ENCODE data around the gene ACAD8.
"Not testable (repeated sequence)": the region's sequence is repeated elsewhere in the genome, so short reads cannot be mapped to it uniquely, and the experiment has no call there.

Gene ACAD8

DNA sequence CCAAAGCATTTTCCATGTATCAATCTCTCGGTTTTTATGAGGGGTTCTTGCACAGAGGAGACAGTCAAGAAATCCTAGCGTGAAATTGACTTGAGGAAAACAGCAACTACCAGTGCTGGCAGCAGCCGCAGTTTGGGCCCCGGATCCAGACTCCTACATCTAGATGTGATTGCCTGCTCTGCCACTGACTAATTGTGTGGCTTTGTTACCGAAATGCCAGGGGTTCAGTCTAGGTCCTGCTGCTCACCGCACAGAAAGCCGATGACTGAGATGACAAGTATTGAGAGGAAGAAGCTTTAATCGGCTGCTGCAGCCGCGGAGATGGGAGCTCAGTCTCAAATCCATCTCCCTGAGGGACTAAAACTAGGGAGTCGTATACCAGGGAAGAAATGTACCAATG, 14.6 kb downstream of the ACAD8 start:
- FAIRE-seq = no peak

DNA sequence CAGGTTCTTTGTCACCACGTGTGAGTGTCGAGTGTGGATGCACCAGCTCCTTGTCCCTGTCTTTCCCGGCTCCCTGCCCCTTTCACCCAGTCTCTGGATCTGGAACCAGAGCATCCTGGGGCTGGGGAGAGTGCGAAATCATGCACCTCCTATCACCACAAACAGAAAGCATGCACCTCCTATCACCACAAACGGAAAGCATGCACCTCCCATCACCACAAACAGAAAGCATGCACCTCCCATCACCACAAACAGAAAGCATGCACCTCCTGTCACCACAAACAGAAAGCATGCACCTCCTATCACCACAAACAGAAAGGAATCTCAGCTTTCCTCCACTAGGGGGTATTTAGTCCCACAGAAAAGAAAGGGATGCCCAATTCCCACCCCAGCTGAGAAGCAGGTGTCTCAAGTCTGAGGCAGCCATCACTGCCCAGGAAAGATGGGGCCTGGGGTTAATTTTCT, 16.9 kb downstream of the ACAD8 start:
- no peak for FAIRE-seq

DNA sequence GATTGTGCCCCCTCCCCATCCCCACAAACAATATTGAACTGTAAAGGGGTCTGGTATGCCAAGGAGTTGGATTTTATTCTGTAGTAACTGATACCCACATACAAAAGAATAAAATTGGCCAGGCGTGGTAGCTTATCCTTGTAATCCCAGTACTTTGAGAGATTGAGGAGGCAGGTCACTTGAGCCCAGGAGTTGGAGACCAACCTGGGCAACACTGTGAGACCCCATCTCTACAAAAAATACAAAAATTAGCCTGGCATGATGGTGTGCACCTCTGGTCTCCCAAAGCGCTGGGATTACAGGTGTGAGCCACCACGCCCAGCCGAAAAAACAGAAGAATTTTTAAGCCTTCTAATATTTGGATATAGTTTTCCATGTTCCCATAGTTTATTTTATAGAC, 18.6 kb downstream of the ACAD8 start:
- FAIRE-seq = no peak

DNA sequence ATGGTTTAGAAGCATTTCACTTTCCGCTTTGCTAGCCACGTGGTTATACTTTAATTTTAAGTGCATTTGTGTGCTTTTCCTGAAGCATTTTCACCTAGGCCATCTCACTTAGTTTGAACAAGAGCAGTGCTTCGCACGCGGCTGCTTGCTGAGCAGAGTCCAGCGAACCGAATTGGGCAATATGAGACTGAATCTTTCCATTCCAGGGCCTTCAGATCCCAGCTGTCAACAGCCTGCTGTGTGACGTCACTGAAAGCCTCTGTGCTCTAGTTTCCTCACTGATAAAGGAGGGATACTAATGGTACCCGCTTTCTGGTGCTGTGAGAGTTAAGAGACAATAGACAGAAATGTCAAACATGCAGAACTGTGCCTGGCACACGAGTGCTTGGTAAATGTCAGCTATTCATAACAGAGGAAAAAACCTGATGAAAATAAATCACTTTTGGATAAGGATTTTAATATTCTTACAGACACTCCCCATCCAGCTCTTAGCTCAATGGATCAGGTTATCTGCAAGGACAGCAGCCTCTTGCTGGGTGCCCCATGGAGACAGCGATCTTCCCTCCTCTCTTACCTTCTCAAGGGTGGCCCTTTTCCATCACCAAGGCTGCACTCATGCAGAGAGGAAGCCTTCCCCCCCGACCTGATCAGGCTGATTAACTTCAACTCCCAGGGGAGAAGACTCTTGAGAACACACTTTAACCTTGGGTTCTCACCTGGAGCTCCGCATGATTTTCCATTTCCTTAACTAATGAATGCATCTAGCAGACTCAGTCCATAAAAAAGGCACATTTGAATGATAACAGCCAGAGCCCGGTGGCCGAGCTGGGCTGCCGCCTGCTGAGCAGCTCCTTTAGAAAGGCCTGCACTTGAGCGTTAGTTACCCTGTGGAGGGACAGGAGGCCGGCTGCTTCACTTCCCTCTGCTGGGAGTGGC, 19.3 kb downstream of the ACAD8 start:
- no peak for FAIRE-seq

DNA sequence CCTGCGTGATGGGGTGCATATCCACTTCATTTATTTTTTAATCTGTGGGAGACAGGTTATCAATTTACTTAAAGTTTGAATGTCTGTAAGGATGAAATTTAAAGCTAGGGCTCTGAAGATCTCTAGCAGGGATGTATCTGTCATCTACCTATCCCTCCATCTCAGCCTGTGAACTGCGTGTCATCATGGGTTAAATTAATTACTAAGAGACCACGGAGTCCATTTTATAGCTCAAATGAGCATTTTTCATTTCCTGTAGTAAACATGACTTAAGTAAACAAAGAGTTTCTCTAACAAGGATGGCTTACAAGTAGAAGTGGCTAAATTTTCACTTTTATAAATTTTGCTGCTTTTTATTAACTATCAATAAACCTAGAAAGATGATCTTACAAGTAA, 19.9 kb downstream of the ACAD8 start:
- no peak for FAIRE-seq

DNA sequence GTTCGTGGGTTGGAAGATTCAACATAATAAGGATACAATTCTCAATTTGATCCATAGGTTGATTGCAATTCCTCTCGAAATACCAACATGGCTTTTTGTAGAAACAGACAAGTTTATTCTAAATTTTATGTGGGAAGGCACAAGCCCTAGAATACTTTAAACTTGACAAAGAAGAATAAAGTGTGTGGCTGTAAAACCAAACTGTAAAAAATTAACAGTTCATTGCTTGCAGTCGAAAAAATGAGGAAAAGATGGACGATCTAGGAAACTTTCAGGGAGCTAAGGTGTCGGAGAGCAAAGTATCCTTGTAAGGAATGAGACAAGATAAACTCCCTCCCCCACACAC, 21.8 kb downstream of the ACAD8 start:
- FAIRE-seq = no peak

DNA sequence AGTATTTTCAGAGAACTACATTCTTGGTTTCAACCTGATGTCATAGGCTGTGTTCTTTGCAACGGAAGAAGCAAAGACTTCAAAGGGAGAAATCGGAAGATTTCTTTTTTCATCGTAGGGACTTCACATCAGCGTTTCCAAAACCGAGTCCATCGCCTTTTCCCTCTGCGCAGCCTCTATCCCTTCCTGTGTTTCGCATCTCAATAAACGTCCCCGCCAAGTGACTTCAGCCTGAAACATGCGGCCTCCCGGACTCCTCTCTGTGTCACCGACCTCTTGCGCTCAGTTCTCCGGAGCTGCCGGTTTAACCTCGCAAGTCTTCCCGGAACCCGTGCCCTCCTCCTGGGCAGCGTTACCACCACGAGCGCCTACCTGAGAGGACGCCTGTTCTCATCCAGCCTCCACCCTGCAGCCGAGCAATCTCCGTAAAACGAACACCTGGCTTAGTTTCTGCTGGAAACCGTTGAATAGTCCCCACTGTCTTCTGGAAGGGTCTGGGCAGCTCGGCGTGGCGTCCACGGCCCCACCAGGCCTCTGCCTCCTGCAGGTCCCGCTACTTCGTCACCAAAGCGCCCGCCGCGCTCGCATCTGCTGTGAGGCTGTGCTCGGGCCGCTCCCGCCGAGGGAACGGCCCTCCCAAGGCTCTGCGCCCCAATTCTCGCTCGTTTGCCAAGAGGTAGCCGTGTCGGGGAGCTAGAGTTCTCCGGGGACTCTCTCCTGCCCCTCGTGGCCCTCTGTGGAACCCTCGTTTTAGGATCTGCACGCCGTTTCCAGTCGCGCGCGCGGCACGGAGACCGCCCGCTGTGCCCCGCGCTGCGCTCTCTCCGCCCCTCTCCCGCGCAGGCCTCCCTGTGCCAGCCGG, 22.4 kb downstream of the ACAD8 start, which contains the start of gene GLB1L3:
TSS of gene GLB1L3 (plus strand) at position 846 of the 862 bp plus-strand sequence. CDS start 362 bp downstream, outside the sequence.
- FAIRE-seq = no peak

DNA sequence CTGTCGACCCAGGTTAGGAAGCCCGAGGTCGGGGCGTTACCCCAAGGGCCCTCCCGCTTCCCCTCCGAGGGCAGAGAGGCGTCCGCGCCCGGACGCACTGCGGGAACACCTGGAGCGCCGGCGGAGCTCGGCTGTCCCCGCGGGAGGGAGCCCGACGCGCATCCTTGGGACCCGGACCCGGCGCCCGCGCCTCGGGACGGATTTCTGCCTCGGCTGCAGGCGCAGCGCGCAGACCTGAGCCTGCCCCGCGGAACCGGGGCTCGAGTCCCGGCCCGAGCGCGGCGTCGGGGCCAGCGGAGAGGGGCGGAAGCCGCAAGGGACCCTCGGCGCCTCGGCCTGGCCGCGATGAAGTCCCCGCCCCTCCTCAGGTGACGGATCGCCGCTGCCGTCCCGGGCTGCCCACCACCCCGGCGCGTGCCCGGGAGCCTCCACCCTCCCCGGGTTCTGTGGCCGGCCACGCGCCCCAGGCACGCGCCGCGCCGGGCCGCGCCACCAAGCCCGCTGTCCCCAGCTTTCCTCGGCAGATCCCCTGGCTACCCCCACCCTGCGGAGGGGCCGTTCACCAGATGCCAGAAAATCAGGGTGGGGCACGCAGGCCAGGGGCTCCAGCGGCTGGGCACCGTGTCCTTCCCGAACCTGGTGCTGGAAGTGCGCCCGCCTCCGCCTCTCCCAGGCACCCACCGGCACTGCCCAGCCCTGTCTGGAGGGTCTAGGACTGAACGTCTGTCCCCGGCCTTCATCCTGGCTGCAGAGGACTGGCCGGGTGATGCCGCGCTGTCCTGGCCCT, 23.2 kb downstream of the ACAD8 start:
- no peak for FAIRE-seq

DNA sequence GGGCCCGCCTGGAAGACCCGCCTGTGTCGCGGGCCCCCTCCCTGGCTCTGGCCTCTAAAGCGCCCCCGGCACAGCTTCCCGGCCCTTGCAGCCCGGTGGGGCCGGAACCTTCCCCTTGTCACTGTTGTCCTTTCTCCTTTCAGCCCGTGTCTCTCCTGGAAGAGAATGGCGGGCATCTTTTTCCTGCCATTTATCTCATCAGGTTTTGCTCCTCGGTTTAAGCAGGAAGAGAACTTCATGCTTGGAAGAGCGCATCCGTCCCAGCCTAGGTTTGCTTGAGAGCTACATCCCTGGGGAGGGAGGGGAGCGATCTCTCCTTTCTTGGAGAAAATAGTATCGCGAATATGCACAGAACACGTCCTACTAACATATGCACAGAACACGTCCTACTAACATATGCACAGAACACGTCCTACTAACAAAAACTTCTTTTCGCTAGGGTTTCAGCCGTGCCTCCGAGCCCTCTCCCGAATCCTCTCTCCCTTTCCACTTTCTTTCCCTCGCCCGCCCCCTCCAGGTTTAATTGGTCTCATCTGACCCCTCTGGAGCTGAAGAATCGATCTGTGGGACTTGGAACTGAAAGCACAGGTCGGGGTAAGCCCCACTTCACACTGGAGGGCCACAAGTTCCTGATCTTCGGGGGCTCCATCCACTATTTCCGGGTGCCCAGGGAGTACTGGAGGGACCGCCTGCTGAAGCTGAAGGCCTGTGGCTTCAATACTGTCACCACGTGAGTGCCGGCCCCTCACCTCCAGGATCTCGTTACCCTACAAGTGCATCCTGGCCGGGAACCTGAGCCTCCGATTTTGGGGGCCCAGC, 24.0 kb downstream of the ACAD8 start:
- no peak for FAIRE-seq

DNA sequence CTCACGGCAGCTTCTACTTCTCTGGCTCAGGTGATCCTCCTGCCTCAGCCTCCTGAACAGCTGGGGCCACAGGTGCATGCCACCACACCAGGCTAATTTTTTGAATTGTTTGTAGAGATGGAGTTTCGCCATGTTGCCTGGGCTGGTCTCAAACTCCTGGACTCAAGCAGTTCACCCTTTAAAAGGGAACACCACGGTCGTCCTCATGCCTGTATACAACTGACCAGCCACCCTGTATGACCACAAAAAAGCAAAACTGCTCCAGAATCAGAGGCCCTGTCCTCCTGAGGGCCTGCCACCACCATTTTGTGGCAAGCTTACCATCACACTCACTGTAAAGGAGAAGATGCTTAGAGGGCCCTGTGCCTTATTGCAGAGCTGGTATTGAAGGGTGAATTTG, 25.0 kb downstream of the ACAD8 start:
- no peak for FAIRE-seq

DNA sequence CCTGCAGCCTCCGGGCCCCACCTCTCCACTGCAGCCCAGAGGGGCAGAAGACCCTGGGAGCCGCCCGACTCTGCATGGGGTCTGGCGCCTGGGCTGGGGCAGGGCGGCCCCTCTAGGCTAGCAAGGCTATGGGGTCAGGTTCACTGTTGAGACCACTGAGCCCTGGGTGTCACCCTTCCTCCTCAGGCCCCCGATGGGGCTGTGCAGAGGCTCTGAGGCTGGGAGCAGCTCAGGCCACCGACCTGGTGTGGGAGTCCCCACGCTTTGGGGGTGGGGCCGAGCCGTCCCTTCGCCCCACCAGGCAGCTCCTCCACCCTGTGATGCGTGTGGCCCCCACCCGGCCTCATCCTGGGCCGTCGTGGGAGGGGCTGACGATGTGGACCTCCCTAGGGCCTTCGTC, 28.3 kb downstream of the ACAD8 start:
- not testable (repeated sequence) for FAIRE-seq

DNA sequence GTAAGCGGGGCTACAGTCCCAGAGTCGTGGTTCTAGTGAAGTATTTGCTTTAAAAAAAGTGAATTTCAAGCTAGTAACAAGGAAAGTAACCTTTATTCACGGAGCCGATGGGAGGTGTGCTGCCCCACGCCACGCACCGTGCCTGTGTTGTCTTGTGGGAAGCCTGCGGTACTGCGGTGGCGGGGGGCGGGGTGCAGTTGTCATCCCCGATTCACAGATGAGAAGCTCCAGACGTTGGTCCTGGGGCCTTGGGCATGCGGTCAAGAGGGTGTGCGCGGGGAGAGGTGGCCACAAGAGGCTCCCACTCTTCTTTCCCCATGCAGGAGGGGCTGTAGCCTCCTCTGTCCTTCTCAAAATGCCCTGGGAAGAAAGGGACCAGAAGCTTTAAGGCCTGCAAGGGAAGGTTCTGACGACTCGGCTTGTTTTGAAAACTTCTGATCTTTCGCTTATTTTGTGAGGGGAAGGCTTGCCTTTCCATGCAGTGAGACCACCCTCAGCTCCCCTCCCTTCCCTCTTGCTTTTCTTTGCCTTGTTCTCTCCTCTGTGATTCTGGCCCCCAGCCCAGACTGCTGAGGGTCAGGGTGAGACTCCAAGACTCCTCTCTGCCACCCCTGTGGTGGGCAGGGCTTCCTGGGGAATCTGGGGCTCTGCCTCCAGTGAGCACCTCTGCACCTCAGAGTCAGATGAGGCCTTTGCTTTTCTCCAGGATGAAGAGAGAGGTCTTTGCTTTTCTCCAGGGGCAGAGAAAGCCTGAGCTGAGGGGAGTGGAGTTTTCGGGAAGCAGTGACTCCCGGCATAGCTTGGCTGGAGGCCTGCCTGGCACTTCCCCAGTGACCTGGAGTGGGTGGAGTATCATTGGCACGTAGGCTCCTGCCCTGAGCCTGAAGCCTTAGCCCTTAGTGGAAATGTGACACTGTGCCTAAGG, 29.0 kb downstream of the ACAD8 start:
- FAIRE-seq = no peak

DNA sequence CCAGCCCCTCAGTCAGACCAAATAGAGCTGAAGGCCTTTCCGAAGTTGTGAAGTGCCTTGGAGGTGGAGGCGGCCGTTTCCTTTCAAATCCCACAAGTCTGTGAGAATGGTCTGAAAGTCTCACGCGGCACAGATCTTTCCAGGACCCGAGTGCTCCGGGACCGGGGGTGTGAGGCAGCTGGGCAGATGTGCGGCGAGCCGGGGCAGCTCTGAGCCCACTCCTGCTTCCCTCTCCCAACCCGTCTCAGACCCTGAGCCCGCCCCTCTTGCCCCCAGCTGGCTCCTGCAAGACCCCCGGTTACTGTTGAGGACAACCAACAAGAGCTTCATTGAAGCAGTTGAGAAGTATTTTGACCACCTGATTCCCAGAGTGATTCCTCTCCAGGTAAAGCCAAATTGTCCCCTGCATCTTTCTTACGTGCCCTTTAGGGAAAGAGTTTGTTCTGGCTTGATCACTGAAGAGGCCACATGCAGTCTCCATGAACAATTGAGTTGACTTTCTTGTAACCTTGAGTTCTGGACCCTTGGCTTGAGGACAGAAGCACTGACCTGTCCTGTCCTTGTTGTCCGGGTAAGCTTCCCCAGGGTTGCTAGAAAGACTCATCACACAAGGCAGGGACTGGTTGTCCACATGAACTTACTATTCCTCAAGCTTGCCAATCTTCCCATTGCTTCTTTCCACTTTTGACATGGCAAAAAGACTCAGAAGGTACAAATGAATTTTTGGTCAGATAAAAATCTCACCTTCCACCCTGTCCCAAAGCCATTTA, 30.3 kb downstream of the ACAD8 start:
- FAIRE-seq = no peak

DNA sequence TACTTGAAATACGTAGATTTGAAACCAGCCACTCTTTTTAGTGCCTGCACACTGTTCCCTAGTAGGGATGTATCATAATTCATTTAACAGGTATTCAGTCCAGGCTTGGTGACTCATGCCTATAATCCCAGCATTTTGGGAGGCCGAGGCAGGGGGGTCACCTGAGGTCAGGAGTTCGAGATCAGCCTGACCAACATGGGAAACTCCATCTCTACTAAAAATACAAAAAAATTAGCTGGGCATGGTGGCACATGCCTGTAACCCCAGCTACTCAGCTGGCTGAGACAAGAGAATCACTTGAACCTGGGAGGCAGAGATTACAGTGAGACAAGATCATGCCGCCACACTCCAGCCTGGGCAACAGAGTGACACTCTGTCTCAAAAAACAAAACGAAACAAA, 31.0 kb downstream of the ACAD8 start:
- not testable (repeated sequence) for FAIRE-seq

DNA sequence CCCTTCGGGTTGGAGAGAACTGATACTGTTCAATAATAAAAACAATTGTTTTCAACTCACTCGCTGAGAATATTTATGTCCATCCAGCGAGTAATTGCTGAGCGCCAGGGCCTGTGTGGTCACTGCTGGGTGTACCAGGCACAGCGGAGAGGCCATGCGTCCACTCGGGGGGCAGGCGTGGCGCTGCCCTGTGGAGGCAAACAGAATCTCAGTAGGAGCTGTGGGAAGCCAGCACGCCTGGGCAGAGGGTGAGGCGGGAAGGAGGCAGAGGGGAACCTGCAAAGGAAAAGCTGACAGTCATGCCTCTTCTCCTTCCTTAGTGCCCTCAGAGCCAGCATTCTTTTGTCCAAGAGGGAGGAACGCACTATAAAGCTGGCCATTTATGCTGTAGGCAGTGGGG, 34.2 kb downstream of the ACAD8 start:
- FAIRE-seq = no peak

DNA sequence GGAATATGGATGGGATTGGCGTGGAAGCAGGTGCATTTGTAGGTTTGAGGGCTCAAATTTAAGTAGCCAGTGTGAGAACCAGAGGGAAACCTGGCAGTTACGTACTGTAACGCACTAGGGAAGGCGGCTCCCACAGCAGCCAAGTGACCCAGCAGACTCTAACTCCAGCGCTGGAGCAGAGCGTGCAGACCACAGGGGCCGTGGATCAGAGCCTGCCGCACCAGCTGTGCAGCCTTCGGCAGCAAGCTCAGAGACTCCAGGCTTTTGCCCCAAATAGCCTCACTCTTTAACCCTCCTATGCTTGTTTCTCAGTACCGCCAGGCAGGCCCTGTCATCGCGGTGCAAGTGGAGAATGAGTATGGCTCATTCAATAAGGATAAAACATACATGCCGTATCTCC, 35.1 kb downstream of the ACAD8 start:
- no peak for FAIRE-seq

DNA sequence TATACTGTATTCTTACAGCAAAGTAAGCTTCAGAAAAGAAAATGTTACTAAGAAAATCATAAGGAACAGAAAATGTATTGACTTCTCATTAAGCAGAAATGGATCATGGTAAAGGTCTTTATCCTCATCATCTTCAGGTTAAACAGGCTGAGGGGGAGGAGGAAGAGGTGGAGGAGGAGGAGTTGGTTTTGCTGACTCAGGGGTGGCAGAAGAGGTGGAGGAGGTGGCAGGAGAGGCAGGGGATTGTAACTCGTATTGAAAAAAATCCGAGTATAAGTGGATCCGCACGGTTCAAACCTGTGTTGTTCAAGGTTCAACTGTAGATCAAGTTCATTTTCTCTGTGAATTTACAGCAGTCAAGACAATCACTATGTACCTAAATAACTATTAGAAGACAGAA, 35.8 kb downstream of the ACAD8 start:
- no peak for FAIRE-seq

DNA sequence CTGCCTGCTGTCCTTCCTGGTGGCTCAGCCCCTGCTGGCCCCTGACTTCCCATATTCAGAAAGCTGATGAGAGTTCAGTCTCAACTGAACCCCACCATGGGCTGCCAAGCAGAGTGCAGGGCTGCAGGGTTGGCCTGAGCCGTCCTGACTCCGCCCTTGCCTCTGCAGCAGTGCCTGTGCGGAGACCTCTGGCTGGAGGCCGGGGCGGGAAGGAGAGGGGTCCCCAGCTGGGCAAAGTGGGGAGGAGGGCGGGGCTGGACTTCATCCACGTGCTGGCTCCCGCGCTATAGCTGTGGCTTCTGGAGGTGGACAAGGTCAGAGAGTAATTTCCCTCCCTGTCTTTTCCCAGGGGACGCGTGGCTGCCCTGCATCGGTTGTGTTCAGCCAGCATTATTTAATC, 36.4 kb downstream of the ACAD8 start:
- no peak for FAIRE-seq

DNA sequence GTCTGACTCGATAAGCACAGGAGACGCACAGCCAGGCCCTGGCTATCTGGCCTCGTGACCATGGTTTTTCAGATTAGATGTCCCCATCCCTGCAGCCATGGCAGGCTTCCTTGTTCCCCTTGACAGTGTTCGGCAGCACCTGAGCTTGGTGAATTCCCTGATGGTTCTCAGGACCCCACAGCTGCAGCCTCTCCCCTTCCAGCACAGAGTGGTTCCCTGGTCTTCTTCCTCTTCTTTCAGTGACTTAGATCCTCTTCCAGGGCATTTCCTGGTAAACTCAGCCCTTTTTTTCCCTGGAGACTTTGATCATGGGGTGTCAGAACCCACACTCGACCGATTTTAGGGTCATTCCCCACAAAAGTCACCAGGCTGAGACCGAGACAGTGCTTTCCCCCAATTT, 37.3 kb downstream of the ACAD8 start:
- FAIRE-seq = no peak

DNA sequence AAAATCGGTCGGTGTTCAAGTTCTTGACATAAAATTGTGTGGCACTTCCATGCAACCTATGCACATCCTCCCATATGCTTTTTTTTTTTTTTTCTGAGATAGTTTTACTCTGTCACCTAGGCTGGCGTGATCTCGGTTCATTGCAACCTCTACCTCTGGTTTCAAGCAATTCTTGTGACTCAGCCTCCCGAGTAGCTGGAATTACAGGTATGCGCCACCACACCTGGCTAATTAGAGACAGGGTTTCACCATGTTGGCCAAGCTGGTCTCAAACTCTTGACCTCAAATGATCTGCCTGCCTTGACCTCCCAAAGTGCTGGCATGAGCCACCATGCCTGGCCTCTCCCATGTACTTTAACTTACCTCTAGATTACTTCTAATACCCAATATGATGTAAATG, 37.8 kb downstream of the ACAD8 start:
- no peak for FAIRE-seq

Data from islet of Langerhans (tissue), 1 donor.